ENCODE data around the gene NR6A1. TPM values are rescaled to one million over a fixed set of nuclear protein-coding genes. Genes with fewer than 3 reads are reported as not detected.

Gene NR6A1
- total RNA-seq, 1 donor from 2014 or later, result 4.0 TPM

- H3K27ac ChIP-seq, result no peak overlapping the region
- H3K9me3 ChIP-seq, result no peaks in the 10 kb centered on the region
- no peaks in the 10 kb centered on the region for H3K27me3 ChIP-seq
- H3K4me1 ChIP-seq, result no peaks in the 10 kb centered on the region
- intact Hi-C loops (cut with DNase I), result no loop called here
- H3K4me3 ChIP-seq, result no peak overlapping the region
- no peak for DNase-seq
- no peak for ATAC-seq
- TF ChIP-seq, protein P1, sequence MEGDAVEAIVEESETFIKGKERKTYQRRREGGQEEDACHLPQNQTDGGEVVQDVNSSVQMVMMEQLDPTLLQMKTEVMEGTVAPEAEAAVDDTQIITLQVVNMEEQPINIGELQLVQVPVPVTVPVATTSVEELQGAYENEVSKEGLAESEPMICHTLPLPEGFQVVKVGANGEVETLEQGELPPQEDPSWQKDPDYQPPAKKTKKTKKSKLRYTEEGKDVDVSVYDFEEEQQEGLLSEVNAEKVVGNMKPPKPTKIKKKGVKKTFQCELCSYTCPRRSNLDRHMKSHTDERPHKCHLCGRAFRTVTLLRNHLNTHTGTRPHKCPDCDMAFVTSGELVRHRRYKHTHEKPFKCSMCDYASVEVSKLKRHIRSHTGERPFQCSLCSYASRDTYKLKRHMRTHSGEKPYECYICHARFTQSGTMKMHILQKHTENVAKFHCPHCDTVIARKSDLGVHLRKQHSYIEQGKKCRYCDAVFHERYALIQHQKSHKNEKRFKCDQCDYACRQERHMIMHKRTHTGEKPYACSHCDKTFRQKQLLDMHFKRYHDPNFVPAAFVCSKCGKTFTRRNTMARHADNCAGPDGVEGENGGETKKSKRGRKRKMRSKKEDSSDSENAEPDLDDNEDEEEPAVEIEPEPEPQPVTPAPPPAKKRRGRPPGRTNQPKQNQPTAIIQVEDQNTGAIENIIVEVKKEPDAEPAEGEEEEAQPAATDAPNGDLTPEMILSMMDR (IDR thresholded peaks at IDR 0.05), result no peak
- H3K36me3 ChIP-seq, result no peaks in the 10 kb centered on the region
Measured at GRCh38 chr9:124530246-124530645, 240.9 kb downstream of the NR6A1 start.

GRCh38 chr9:124527781-124528180, 243.3 kb downstream of the NR6A1 start:
- Histone ChIP-seq H3K9me3 (no peaks in the 10 kb centered on the region), H3K36me3 (no peaks in the 10 kb centered on the region), H3K4me1 (no peaks in the 10 kb centered on the region), H3K27me3 (no peaks in the 10 kb centered on the region), H3K27ac (no peak overlapping the region), H3K4me3 (no peak overlapping the region)
- intact Hi-C loops (cut with DNase I), result no loop called here
- TF ChIP-seq, protein P1 (IDR thresholded peaks at IDR 0.05), result no peak
- no peak for DNase-seq
- ATAC-seq, result no peak

DNA sequence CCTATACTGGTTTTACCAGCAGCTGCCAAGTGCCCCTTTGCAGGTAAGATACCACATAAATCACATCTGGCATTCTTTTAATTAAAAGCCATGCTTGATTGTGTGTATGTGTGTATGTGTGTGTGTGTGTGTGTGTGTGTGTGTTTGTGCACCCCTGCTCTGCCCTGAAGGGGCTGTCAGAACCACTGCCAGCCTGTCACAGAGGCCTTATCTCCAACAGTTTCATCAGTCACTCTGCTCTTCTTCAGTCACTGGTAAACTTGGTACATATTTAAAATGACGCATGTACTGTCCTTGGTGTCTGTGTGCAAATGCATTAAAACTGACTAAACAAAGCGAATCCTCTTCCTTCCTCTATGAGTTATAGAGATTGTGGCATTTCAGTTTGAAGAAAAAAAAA, 244.9 kb downstream of the NR6A1 start:
- DNase-seq (no peak), ATAC-seq (no peak)
- no peaks in the 10 kb centered on the region for H3K9me3 ChIP-seq
- intact Hi-C loops (cut with DNase I), result no loop called here
- no peak overlapping the region for H3K4me3 ChIP-seq
- TF ChIP-seq, protein P1 (IDR thresholded peaks at IDR 0.05), result no peak
- H3K27ac ChIP-seq, result no peak overlapping the region
- H3K36me3 ChIP-seq, result no peaks in the 10 kb centered on the region
- H3K4me1 ChIP-seq, result no peaks in the 10 kb centered on the region
- H3K27me3 ChIP-seq, result no peaks in the 10 kb centered on the region

DNA sequence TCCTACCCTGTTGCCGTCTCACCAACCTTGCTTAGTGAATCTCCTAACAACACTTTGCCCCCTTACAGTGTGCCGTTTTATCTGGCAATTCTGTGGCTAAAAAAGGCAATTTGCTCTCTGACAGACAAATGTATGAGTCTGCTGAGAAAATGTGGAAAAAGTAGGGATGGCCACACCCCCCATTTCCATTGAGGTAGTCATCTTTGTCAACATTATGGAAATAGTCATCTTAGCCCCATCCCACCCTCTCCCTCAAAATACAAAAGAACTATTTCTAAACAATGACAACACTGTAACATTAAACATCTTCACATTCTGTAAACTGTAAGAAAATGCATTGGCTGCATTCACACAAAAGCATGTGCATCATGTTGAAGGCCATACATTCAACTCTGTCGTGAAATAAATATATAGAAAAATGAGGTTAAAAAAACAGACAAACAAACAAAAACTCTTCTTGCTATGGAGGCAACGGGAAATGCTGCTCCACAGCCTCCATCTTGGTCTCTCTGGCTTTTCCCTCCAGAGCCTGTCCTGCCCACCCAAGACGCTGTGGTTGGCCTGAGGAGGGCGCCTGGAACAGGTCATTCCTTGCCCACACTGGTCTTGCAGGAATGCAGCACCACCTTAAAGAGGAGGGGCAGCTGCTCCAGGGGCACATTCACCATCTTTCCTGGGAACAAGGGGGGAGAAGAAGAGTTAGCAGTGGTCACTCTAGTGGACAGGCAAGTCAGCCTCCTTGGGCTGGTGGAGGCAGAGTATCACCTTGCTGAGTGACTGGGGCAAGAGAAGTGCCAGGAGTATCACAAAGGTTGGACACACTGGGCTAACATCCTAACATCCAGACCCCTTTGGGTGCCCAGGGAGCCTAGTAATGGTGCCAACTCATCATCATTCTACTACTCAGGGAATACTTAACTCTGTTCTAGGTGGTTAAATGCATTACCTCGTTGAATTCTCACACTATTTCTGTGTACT, 248.7 kb downstream of the NR6A1 start:
- no peak overlapping the region for H3K27ac ChIP-seq
- no peaks in the 10 kb centered on the region for H3K27me3 ChIP-seq
- intact Hi-C loops (cut with DNase I), result no loop called here
- no peaks in the 10 kb centered on the region for H3K9me3 ChIP-seq
- ATAC-seq (no peak), DNase-seq (no peak)
- TF ChIP-seq, protein P1 (IDR thresholded peaks at IDR 0.05), result no peak
- no peaks in the 10 kb centered on the region for H3K36me3 ChIP-seq
- no peaks in the 10 kb centered on the region for H3K4me1 ChIP-seq
- no peak overlapping the region for H3K4me3 ChIP-seq

GRCh38 chr9:124521142-124521541, 250.0 kb downstream of the NR6A1 start:
- DNase-seq (no peak), ATAC-seq (no peak)
- intact Hi-C loops (cut with DNase I), result no loop called here
- Histone ChIP-seq H3K4me3 (no peak overlapping the region), H3K9me3 (no peaks in the 10 kb centered on the region), H3K36me3 (no peaks in the 10 kb centered on the region), H3K4me1 (no peaks in the 10 kb centered on the region), H3K27me3 (no peaks in the 10 kb centered on the region), H3K27ac (no peak overlapping the region)
- TF ChIP-seq, protein P1 (IDR thresholded peaks at IDR 0.05), result no peak

All from upper lobe of right lung (tissue), 1 donor.